GM21529 (cell line): ENCODE measurements around the gene OLFML1.

Experiments
- ATAC-seq: cut with Tn5 transposase; IDR thresholded peaks from one replicate; pipeline ENCODE4 v1.9.1; 2021; ENCODE audit not compliant: unreplicated experiment

Gene OLFML1

DNA sequence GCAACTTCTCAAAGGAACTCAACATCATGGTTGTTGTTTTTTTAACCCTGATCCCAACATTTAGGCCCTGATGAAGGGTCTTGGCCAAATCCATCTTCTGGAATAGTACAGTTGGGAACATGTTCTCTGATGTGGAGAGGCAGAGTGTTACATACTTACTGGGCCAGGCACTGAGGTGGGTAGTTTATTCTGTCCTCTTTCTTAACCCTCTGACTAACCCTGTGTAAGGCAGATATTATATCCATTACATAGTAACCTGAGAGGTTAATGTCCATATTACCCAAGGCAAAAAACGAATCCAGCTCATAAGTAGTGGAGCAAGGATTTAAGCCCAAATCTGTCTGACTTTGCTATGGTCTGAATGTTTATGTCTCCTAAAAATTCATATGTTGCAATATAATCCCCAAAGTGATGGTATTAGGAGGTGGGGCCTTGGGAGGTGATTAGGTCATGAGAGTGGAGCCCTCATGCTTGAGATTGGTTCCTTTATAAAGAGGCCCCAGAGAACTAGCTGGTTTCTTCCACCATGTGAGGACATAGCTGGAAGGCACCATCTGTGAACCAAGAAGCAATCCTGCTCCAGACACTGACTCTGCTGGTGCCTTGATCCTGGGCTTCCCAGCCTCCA lies 44.8 kb downstream of the OLFML1 start:
- ATAC-seq: no peak

- no peak for ATAC-seq
Measured at GRCh38 chr11:7531011-7531410, 45.7 kb downstream of the OLFML1 start.

- ATAC-seq: no peak
Measured at GRCh38 chr11:7532405-7533145, 47.3 kb downstream of the OLFML1 start.

DNA sequence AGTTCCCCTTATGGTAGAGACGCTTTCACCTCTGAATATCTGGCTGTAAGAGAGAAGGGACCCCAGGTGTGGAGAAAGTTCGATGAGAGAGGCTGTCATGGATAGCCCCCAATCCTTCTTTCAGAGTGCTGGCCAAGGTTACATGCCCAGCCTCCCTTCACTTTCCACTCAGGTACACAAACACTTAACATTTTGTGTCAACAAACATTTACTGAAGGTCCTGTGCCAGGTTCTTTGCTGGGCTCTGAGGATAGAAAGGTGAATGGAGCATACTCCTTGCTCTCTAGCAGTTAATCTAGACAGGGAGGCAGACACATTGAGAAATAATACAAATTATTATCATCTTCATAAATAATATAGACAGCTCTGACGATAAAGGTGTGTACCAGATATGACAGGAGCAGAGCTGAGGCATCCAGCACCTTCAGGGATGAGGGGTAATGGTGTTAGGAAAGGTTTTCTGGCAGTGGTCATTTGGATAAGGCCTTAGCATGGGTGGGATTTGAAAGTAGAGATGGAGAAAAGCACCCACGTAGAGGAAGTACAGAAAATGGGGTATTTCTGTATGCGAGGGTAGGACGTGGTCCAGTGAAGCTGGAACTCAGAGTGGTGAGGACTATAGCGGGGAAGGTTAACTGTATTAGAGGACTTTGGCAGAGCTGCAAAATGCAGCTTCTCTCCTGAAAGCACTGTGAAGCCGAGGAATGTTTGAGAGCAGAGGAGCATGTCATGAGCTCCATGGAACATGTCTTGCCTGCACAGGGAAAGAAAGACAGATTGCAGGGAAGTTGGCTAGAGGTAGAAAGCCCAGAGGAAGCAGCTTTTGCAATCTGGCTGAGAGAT lies 48.1 kb downstream of the OLFML1 start:
- ATAC-seq: peak; percentile 30

- peak; percentile 80 for ATAC-seq
Measured at GRCh38 chr11:7534042-7534378, 48.7 kb downstream of the OLFML1 start.

- no peak for ATAC-seq
Measured at GRCh38 chr11:7536100-7536499, 50.8 kb downstream of the OLFML1 start.

DNA sequence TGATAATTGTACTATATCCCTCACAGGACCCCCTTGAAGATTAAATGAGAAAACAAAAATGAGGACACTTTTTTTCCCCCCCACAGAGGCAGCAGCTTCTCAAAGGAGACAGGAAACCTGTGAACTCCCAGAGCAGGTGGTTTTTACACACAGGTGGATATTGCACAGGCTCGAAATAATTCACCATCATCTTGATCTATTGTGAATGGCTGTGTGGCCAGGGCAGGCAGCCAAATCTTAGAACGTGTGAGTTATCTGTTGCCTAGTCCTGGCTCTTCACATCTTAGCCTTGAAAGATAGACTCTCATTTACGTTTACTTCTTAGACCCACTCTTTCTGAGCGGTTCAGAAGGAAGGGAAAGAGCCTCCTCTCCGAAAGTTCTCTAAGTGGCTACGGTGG lies 52.0 kb downstream of the OLFML1 start:
- no peak for ATAC-seq

DNA sequence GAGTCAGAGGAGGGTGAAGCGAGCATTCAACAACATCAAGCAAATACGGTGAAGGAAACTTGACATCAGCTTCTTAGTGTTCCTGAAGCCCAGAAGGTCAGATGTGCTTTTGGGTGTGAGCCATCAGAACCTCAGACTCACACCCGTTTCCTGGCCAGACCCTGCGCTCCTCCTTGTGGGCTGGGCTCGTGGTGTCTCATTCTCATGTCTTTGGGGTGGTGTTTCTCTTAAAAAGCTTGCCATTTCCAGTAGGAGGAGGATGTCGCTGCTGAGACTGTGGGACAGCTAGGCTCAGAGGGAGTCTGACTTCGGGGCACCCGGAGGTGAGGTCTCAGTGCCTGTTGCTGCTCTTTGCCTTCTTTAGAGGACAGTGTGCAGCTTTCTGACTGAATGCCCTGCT lies 52.7 kb downstream of the OLFML1 start:
- no peak for ATAC-seq

- no peak for ATAC-seq
Measured at GRCh38 chr11:7538466-7539454, 53.5 kb downstream of the OLFML1 start.

- ATAC-seq: no peak
Measured at GRCh38 chr11:7540830-7541555, 55.7 kb downstream of the OLFML1 start.

DNA sequence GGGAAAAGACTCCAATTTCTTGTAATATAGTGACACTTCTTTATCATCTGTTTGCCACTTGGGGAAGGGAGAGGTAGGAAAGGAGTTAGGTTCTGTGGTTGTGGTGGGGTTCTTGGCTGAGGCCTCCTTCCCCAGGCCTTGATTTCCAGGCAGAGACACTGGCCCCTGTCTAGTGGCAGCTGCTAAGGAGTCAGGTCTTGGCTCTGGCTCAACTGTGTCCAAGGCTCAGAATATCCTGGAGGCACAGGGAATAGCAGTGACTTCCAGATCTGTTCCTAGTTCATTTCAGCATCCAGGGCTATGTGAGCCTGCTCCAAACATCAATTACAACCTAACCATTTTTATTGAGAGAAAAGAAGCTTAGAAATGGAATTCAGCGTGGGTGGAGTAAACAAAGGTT lies 58.0 kb downstream of the OLFML1 start:
- ATAC-seq: no peak

DNA sequence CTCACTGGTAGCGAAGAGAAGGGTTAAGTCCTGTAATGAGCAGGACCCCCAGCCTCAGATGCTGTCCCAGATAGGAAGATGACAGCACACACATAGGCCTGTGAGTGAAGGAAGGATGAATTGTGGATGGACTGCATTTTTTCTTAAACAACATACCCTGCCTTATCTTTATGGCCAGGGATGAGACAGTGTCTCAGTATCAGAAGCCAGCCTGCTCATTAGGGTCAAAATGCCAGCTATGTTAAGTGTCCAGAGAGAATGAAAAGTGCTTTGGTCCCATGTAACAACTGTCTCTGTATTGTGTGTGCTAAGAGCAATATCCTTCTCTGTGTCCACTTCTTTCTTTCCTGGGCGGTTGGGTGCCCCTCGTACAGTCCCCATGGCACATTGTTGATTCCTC lies 58.7 kb downstream of the OLFML1 start:
- no peak for ATAC-seq

DNA sequence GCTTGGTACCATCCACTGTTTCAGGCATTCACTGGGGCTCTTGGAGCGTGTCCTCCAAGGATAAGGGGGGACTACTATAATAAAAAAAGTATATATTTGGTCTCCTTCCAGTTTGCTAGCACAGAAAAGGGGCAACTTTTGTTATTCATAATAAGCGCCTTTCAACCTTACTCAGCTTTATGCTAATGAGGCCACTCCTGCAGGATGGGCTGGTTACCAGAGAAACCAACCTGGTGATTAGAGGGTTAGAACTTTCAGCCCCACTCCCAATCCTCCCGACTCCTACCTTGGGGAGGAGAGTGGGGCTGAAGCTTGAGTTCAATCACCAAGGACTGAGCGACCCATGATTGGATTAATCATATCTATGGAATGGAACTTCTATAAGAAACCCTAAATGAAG lies 60.3 kb downstream of the OLFML1 start:
- ATAC-seq: no peak

- no peak for ATAC-seq
Measured at GRCh38 chr11:7546324-7546791, 61.1 kb downstream of the OLFML1 start.

- ATAC-seq: no peak
Measured at GRCh38 chr11:7547687-7548086, 62.4 kb downstream of the OLFML1 start.

- ATAC-seq: peak; percentile 94
Measured at GRCh38 chr11:7548659-7549274, 63.5 kb downstream of the OLFML1 start.

- no peak for ATAC-seq
Measured at GRCh38 chr11:7549681-7550080, 64.4 kb downstream of the OLFML1 start.

DNA sequence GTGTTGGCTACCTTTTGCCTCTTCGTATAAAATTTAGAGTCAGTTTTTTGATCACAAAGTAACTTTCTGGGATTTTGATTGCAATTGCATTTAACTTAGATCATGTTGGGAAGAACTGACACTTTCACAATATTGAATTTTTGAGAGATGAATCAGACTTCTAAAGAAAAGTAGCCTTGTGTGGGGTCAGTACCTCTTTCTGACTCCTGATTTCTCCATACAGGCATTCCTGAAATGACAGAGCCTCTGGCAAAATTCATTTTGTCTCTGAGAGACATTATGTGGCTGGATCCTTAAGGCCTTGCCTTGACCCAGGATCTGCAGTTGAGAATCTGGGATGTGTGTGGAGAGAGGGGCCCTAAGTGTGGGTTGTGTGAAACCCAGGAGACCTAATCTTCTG lies 66.3 kb downstream of the OLFML1 start:
- ATAC-seq: no peak

DNA sequence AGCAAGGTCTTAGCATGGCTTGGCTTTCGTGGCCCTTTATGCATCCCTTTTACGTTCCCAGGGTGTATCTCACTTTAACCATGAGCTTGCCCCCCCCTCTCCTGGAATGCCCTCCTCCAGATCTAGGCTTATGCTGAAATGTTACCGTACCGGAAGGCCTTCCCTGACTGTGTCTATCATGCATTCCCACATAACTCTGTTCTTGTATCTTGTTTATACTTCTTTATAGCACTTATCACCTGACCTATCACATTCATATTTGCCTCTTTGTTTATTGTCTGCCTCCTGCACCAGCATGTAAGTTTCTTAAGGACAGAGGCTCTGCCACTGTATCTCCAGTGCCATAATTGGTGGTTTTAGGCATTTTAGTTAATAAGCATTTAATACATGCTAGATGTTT lies 67.4 kb downstream of the OLFML1 start:
- ATAC-seq: no peak
